Measurements from ENCODE around the gene SYNC. TPM values are rescaled to one million over a fixed set of nuclear protein-coding genes. Genes with fewer than 3 reads are reported as not detected.

Gene SYNC
- total RNA-seq, 1 experiment from 2014 or later: 1.9 TPM

- intact Hi-C loops (cut with micrococcal nuclease): no loop called here
- no peaks in the 10 kb centered on the region for H3K27me3 Mint-ChIP-seq (ENCODE audit: insufficient read depth, unreplicated experiment)
- ChIA-PET POLR2A (interaction anchor here (4.9 kb wide), 1 partner anchor 64 kb away, joined by 61 read pairs; no protein-coding TSS in a partner anchor), CTCF (interaction anchor here (0.7 to 16.5 kb wide), 5 partner anchors 15 to 205 kb away, joined by 3 to 418 read pairs (median 4); no protein-coding TSS in a partner anchor)
- no TSS peak for BruUV-seq (replicated peaks)
- H3K9me3 Mint-ChIP-seq (ENCODE audit: unreplicated experiment): no peaks in the 10 kb centered on the region
- H3K27ac Mint-ChIP-seq (ENCODE audit: low read depth, unreplicated experiment): no peak overlapping the region
- no peak overlapping the region for H3K4me3 Mint-ChIP-seq (ENCODE audit: unreplicated experiment)
- no peak for TF ChIP-seq CTCF (IDR thresholded peaks at IDR 0.05; ENCODE audit: unreplicated experiment)
- no peak for DNase-seq (ENCODE audit: unreplicated experiment)
- no peaks in the 10 kb centered on the region for H3K4me1 Mint-ChIP-seq (ENCODE audit: insufficient read depth, unreplicated experiment)
- no peaks in the 10 kb centered on the region for H3K36me3 Mint-ChIP-seq (ENCODE audit: insufficient read depth, unreplicated experiment)
Observed at GRCh38 chr1:32709476-32709875, 6.9 kb upstream of the SYNC start.

- Mint-ChIP-seq H3K36me3 (ENCODE audit: insufficient read depth, unreplicated experiment) (no peaks in the 10 kb centered on the region), H3K27me3 (ENCODE audit: insufficient read depth, unreplicated experiment) (no peaks in the 10 kb centered on the region), H3K4me1 (ENCODE audit: insufficient read depth, unreplicated experiment) (no peaks in the 10 kb centered on the region), H3K27ac (ENCODE audit: low read depth, unreplicated experiment) (no peak overlapping the region), H3K4me3 (ENCODE audit: unreplicated experiment) (no peak overlapping the region), H3K9me3 (ENCODE audit: unreplicated experiment) (no peaks in the 10 kb centered on the region)
- ChIA-PET POLR2A (interaction anchor here (0.5 to 4.9 kb wide), 2 partner anchors 64 to 78 kb away, joined by 4 to 61 read pairs; no protein-coding TSS in a partner anchor), CTCF (interaction anchor here (0.6 to 16.5 kb wide), 6 partner anchors 14 to 347 kb away, joined by 3 to 418 read pairs (median 4); no protein-coding TSS in a partner anchor)
- no peak for DNase-seq (ENCODE audit: unreplicated experiment)
- no TSS peak for BruUV-seq (replicated peaks)
- TF ChIP-seq CTCF (IDR thresholded peaks at IDR 0.05; ENCODE audit: unreplicated experiment): no peak
- intact Hi-C loops (cut with micrococcal nuclease): no loop called here
Observed at GRCh38 chr1:32709075-32709474, 6.5 kb upstream of the SYNC start.

GRCh38 chr1:32706491-32706890 lies 3.9 kb upstream of the SYNC start:
- intact Hi-C loops (cut with micrococcal nuclease): no loop called here
- no peak for TF ChIP-seq CTCF (IDR thresholded peaks at IDR 0.05; ENCODE audit: unreplicated experiment)
- CTCF ChIA-PET: interaction anchor here (0.6 to 16.5 kb wide), 9 partner anchors 13 to 186 kb away, joined by 3 to 418 read pairs (median 3); no protein-coding TSS in a partner anchor

DNA sequence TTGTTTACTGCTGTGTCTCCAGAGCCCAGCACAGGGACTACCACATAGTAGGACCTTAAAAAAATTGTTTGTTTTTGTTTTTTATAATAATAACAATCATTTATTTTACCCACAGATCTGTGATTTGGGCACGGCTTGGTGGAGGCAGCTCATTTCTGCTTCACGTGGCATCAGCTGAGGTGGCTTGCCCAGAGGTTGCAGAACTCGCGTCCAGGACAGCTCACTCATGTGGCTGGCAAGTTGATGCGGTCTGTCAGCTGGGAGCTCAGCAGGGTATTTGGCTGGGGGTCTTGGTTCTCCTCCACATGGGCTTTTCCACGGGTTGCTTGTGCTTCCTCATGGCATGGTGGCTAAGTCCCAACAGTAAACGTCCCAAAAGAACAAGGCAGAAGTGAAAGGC lies 2.9 kb upstream of the SYNC start:
- Mint-ChIP-seq H3K9me3 (ENCODE audit: unreplicated experiment) (no peaks in the 10 kb centered on the region), H3K4me3 (ENCODE audit: unreplicated experiment) (no peak overlapping the region), H3K27ac (ENCODE audit: low read depth, unreplicated experiment) (no peak overlapping the region), H3K36me3 (ENCODE audit: insufficient read depth, unreplicated experiment) (no peaks in the 10 kb centered on the region), H3K4me1 (ENCODE audit: insufficient read depth, unreplicated experiment) (peaks cover 21% of the 10 kb centered on the region), H3K27me3 (ENCODE audit: insufficient read depth, unreplicated experiment) (no peaks in the 10 kb centered on the region)
- BruUV-seq (replicated peaks): no TSS peak
- POLR2A ChIA-PET: interaction anchor here (0.6 to 1.8 kb wide), 7 partner anchors 10 to 155 kb away, joined by 3 to 6 read pairs (median 3); no protein-coding TSS in a partner anchor
- no peak for TF ChIP-seq CTCF (IDR thresholded peaks at IDR 0.05; ENCODE audit: unreplicated experiment)
- CTCF ChIA-PET: interaction anchor here (0.6 to 16.5 kb wide), 10 partner anchors 34 to 304 kb away, joined by 3 to 418 read pairs (median 4); no protein-coding TSS in a partner anchor
- intact Hi-C loops (cut with micrococcal nuclease): no loop called here
- DNase-seq (ENCODE audit: unreplicated experiment): no peak

More at GRCh38 chr1:32706491-32706890, 3.9 kb upstream of the SYNC start:
- H3K9me3 Mint-ChIP-seq (ENCODE audit: unreplicated experiment): no peaks in the 10 kb centered on the region
- no peaks in the 10 kb centered on the region for H3K36me3 Mint-ChIP-seq (ENCODE audit: insufficient read depth, unreplicated experiment)
- POLR2A ChIA-PET: interaction anchor here (0.8 to 1.8 kb wide), 4 partner anchors 9 to 83 kb away, joined by 3 to 6 read pairs (median 6); no protein-coding TSS in a partner anchor
- H3K27ac Mint-ChIP-seq (ENCODE audit: low read depth, unreplicated experiment): no peak overlapping the region
- no peak overlapping the region for H3K4me3 Mint-ChIP-seq (ENCODE audit: unreplicated experiment)
- peaks cover 15% of the 10 kb centered on the region for H3K4me1 Mint-ChIP-seq (ENCODE audit: insufficient read depth, unreplicated experiment)
- DNase-seq (ENCODE audit: unreplicated experiment): no peak
- no TSS peak for BruUV-seq (replicated peaks)
- H3K27me3 Mint-ChIP-seq (ENCODE audit: insufficient read depth, unreplicated experiment): no peaks in the 10 kb centered on the region

All from MCF 10A (cell line).